Measurements from ENCODE around the gene MYLIP. TPM values are rescaled to one million over a fixed set of nuclear protein-coding genes. Genes with fewer than 3 reads are reported as not detected.

The MYLIP gene
- total and polyA plus RNA-seq, 2 of the 4 experiments (the other 2 are of a cell fraction): 1.8 to 3.2 TPM

DNA sequence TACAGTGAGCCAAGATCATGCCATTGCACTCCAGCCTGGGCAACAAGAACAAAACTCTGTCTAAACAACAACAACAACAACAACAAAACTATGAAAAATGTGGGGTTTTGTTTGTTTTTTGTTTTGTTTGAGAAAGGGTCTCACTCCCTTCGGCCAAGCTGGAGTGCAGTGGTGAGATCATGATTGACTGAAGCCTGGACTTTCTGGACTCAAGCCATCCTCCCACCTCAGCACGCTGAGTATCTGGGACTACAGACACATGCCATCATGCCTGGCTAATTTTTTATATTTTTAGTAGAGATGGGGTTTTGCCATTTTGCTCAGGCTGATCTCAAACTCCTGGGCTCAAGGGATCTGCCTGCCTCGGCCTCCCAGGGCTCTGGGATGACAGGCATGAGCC lies 2.8 kb upstream of the MYLIP start:
- Histone ChIP-seq H3K27me3 (ENCODE audit: control insufficient read depth, insufficient read depth, low read length) (peaks cover 38% of the 10 kb centered on the region), H3K9me1 (ENCODE audit: insufficient read depth, low read length) (no peaks in the 10 kb centered on the region), H2BK5ac (ENCODE audit: low read depth, low read length, poor library complexity, severe bottlenecking) (no peak overlapping the region), H3K4ac (ENCODE audit: low read depth, low read length) (no peak overlapping the region), H3K36me3 (ENCODE audit: control insufficient read depth, insufficient read depth, low read length) (no peaks in the 10 kb centered on the region), H3K9me3 (ENCODE audit: control insufficient read depth, insufficient read depth, low read length) (no peaks in the 10 kb centered on the region), H2AFZ (replicated peaks; ENCODE audit: low read length, poor library complexity) (no peak overlapping the region), H3K4me3 (ENCODE audit: insufficient read depth, low read depth, low read length) (no peak overlapping the region), H2AK9ac (replicated peaks; ENCODE audit: low read depth, low read length, poor library complexity) (no peak overlapping the region), H3K18ac (ENCODE audit: low read depth, low read length) (no peak overlapping the region), H3K79me1 (ENCODE audit: low read depth in 1 of 2, low read length in 2 of 2) (peaks cover 6 to 12% of the 10 kb centered on the region in 2 experiments; a peak in 3 of 4 replicates), H4K20me1 (ENCODE audit: insufficient read depth, low read length) (no peaks in the 10 kb centered on the region), H4K91ac (ENCODE audit: insufficient read depth, low read depth, low read length) (no peak overlapping the region), H3K4me1 (ENCODE audit: control insufficient read depth, insufficient read depth, low read length) (peaks cover 4% of the 10 kb centered on the region), H2BK20ac (ENCODE audit: low read depth, low read length) (no peak overlapping the region), H3K4me2 (ENCODE audit: low read depth, low read length) (no peak overlapping the region), H3K56ac (ENCODE audit: extremely low read depth, insufficient read depth, low read length) (no peak overlapping the region), H3K23ac (ENCODE audit: low read depth, low read length) (no peak overlapping the region), H2AK5ac (ENCODE audit: low read depth, low read length) (no peak overlapping the region), H2BK15ac (ENCODE audit: low read depth, low read length) (no peak overlapping the region), H4K5ac (ENCODE audit: low read depth, low read length) (no peak overlapping the region), H3K14ac (replicated peaks; ENCODE audit: low read depth, low read length) (no peak overlapping the region), H4K8ac (ENCODE audit: low read depth in 2 of 2, low read length in 2 of 2) (no peak overlapping the region), H3K27ac (ENCODE audit: insufficient read depth, low read length) (no peak overlapping the region), H3K9ac (ENCODE audit: low read depth, low read length) (no peak overlapping the region), H2BK120ac (ENCODE audit: low read depth, low read length) (no peak overlapping the region)
- WGBS, 2 experiments (ENCODE audit: extremely low coverage in 2 of 2, insufficient read length in 1 of 2): no CpG with 5 or more reads among the region's 3 CpGs
- DNase-seq: no peak
- intact Hi-C loops (cut with micrococcal nuclease): no loop called here
- dilution Hi-C loops (cut with HindIII; ENCODE audit: low sequenced_read_pairs, unreplicated experiment): no loop called here
- no peak for ATAC-seq (ENCODE audit: low read depth)
- in situ Hi-C loops (cut with MboI; ENCODE audit: low sequenced_read_pairs): no loop called here
- ChIA-PET CTCF (interaction anchor here (0.8 kb wide), 1 partner anchor 435 kb away, joined by 3 read pairs; no protein-coding TSS in a partner anchor), POLR2A (ENCODE audit: unreplicated experiment) (no interaction called here)
- TF ChIP-seq MAFK (IDR thresholded peaks at IDR 0.05; ENCODE audit: low read depth, low read length) (no peak), RFX5 (IDR thresholded peaks at IDR 0.05; ENCODE audit: low read depth, low read length) (no peak), BHLHE40 (IDR thresholded peaks at IDR 0.05; ENCODE audit: low read depth, low read length) (no peak), POLR2A (IDR thresholded peaks at IDR 0.05; ENCODE audit: low read depth, low read length) (no peak), FOS (IDR thresholded peaks at IDR 0.05; ENCODE audit: low read depth, low read length) (no peak), SMC3 (IDR thresholded peaks at IDR 0.05; ENCODE audit: low read depth, low read length) (no peak), MAZ (IDR thresholded peaks at IDR 0.05; ENCODE audit: borderline replicate concordance, low read depth, low read length) (no peak), CEBPB (IDR thresholded peaks at IDR 0.05; ENCODE audit: low read depth, low read length) (no peak), CHD1 (IDR thresholded peaks at IDR 0.05; ENCODE audit: low read depth, low read length) (no peak), RAD21 (IDR thresholded peaks at IDR 0.05; ENCODE audit: low read length) (no peak), NFE2L2 (IDR thresholded peaks at IDR 0.05; ENCODE audit: low read depth, low read length) (no peak), RCOR1 (IDR thresholded peaks at IDR 0.05; ENCODE audit: insufficient replicate concordance, low read length) (no peak), MXI1 (IDR thresholded peaks at IDR 0.05; ENCODE audit: borderline replicate concordance, low read depth, low read length) (no peak)
- TF ChIP-seq, protein P1, sequence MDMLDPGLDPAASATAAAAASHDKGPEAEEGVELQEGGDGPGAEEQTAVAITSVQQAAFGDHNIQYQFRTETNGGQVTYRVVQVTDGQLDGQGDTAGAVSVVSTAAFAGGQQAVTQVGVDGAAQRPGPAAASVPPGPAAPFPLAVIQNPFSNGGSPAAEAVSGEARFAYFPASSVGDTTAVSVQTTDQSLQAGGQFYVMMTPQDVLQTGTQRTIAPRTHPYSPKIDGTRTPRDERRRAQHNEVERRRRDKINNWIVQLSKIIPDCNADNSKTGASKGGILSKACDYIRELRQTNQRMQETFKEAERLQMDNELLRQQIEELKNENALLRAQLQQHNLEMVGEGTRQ (IDR thresholded peaks at IDR 0.05; ENCODE audit: low read depth, low read length): no peak
- TF ChIP-seq, protein P2, sequence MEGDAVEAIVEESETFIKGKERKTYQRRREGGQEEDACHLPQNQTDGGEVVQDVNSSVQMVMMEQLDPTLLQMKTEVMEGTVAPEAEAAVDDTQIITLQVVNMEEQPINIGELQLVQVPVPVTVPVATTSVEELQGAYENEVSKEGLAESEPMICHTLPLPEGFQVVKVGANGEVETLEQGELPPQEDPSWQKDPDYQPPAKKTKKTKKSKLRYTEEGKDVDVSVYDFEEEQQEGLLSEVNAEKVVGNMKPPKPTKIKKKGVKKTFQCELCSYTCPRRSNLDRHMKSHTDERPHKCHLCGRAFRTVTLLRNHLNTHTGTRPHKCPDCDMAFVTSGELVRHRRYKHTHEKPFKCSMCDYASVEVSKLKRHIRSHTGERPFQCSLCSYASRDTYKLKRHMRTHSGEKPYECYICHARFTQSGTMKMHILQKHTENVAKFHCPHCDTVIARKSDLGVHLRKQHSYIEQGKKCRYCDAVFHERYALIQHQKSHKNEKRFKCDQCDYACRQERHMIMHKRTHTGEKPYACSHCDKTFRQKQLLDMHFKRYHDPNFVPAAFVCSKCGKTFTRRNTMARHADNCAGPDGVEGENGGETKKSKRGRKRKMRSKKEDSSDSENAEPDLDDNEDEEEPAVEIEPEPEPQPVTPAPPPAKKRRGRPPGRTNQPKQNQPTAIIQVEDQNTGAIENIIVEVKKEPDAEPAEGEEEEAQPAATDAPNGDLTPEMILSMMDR (conservative IDR thresholded peaks at IDR 0.05; ENCODE audit: low read depth, low read length): no peak
- TF ChIP-seq, protein P3, sequence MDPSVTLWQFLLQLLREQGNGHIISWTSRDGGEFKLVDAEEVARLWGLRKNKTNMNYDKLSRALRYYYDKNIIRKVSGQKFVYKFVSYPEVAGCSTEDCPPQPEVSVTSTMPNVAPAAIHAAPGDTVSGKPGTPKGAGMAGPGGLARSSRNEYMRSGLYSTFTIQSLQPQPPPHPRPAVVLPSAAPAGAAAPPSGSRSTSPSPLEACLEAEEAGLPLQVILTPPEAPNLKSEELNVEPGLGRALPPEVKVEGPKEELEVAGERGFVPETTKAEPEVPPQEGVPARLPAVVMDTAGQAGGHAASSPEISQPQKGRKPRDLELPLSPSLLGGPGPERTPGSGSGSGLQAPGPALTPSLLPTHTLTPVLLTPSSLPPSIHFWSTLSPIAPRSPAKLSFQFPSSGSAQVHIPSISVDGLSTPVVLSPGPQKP (IDR thresholded peaks at IDR 0.05; ENCODE audit: borderline replicate concordance, low read depth, low read length): no peak
- no TSS peak for BruUV-seq (replicated peaks)
